Mucosa of rectum (tissue), 2 donors: ENCODE data around the gene RAN.

Experiments
- H3K27ac ChIP-seq, 2 donors: one replicate each; pipeline ENCODE4 v1.7.0; 2013; ENCODE audit warnings: inconsistent platforms in 2 of 2, low read depth in 2 of 2, low read length in 2 of 2
- H3K27me3 ChIP-seq, 2 donors: one replicate each; pipeline ENCODE4 v1.7.0; 2013; ENCODE audit warnings: low read length in 2 of 2; ENCODE audit not compliant: control insufficient read depth in 2 of 2, insufficient read depth in 2 of 2
- H3K36me3 ChIP-seq, 2 donors: one replicate each; pipeline ENCODE4 v1.7.0; 2013; ENCODE audit warnings: low read length in 2 of 2; ENCODE audit not compliant: control insufficient read depth in 2 of 2, insufficient read depth in 2 of 2
- H3K4me1 ChIP-seq, 2 donors: one replicate each; pipeline ENCODE4 v1.7.0; 2013; ENCODE audit warnings: low read length in 2 of 2, mild to moderate bottlenecking in 1 of 2; ENCODE audit not compliant: control insufficient read depth in 2 of 2, insufficient read depth in 2 of 2
- H3K4me3 ChIP-seq, 2 donors: one replicate each; pipeline ENCODE4 v1.7.0; 2013; ENCODE audit warnings: low read length in 2 of 2
- H3K9ac ChIP-seq, 2 donors: one replicate each; pipeline ENCODE4 v1.7.0; 2013; ENCODE audit warnings: low read length in 2 of 2, low read depth in 1 of 2, mild to moderate bottlenecking in 1 of 2
- H3K9me3 ChIP-seq, 2 donors: one replicate each; pipeline ENCODE4 v1.7.0; 2013; ENCODE audit warnings: low read length in 2 of 2; ENCODE audit not compliant: control insufficient read depth in 2 of 2
- donor health status: healthy.
- donor health status: Normal muscosa, but diverticular disease.

The RAN gene

DNA sequence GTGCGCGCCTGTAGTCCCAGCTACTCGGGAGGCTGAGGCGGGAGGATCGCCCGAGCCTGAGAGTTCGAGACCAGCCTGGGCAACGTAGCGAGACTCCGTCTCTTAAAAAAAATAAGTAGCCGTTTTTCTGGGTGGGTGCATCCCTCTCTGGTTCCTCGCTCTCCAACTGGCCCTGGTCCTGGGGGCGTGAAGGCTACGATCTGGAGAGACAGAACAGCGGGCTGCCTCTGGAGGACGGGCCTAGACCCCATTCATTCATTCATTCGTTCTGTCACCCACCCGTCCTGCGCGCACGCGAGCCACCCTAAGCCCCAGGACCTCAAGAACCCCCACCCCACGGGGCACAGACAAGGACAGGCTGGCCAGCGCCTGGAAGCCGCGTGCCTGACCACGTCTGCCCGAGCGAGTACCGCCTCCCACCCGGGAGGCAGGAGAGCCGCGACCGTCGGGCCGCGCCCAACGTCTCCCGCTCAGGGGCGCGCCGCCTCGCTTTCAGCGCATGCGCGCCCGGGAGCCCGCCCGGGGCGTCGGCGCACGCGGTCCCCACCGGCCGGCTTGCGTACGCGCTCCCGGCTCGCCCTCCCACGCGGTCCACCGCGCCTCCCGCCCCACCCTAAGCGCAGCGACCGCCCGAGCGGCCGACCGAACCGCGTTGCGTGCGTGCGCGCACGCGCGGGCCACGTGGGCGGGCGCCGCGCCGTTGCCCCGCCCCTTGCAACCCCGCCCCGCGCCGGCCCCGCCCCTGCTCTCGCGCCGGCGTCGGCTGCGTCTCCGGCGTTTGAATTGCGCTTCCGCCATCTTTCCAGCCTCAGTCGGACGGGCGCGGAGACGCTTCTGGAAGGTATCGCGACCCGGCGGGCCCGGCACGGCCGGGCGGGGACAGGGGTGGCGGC lies at the start of gene RAN:
Gene RAN (plus strand): TSS at position 781 of the 893 bp plus-strand sequence. CDS start 528 bp downstream, outside the sequence.
- Histone ChIP-seq H3K9me3 (no peaks in the 10 kb centered on the region), H3K9ac (peak within 1 kb of the TSS; percentile 77 to 81), H3K36me3 (peaks cover 28 to 30% of the 10 kb centered on the region in 2 donors), H3K27ac (peak within 1 kb of the TSS; percentile 87), H3K4me1 (peaks cover 14 to 19% of the 10 kb centered on the region in 2 donors), H3K27me3 (no peaks in the 10 kb centered on the region), H3K4me3 (peak within 1 kb of the TSS; percentile 78 to 85)

DNA sequence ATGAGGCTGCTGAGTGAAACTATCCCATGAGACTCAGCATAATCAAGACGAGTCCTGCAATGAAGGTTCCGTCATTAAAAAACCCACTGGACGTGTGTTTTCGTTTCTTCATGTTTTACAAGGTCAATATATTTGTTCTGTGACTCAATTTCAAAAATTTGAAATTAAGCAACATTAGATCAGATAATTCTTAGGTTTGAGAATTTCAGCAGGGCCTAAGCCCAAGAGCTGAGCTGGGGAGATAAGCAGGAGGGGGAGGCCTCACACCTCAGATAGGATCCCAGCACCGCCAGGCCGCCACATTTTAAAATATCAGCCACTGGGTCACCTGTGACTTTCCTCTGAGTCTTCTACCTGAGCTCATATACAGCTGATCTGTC lies 46.1 kb upstream of the RAN start:
- H3K9ac ChIP-seq = no peak overlapping the region
- no peak overlapping the region for H3K4me3 ChIP-seq
- H3K9me3 ChIP-seq = no peaks in the 10 kb centered on the region
- peaks cover 2 to 4% of the 10 kb centered on the region in 2 donors for H3K4me1 ChIP-seq
- peaks cover 0 to 3% of the 10 kb centered on the region in 2 donors for H3K36me3 ChIP-seq
- H3K27ac ChIP-seq = no peak overlapping the region
- H3K27me3 ChIP-seq = no peaks in the 10 kb centered on the region

DNA sequence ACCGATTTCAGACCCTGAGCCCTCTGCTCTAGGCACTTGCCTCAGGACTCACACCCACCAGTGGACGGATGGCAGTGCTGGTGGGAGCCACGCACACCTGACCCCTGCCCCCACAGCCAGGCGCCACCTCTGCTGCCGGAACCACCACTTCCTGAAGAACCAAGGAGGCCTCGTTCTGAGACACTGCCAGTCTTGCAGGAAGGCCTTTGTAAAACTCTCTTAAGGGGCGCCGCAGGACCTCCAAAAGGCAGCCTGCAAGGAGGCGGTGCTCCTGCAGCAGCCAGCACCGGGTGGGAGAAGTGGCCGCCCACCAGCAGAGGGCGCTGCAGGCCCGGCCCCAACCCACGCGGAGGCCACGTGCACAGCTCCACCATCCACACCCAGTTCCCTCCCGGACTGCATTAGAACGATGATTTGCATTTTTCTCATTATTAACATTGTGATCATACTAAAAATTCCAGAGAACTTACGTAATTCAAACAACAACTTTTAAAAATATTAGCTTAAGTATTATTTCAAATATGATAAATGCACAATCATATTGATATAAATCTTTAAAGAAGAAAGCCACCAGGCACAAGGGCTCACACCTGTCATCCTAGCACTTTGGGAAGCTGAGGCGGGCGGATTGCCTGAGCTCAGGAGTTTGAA lies 45.6 kb upstream of the RAN start:
- Histone ChIP-seq H3K36me3 (peaks cover 0 to under 1% of the 10 kb centered on the region in 2 donors), H3K27me3 (no peaks in the 10 kb centered on the region), H3K9ac (no peak overlapping the region), H3K4me3 (no peak overlapping the region), H3K27ac (no peak overlapping the region), H3K9me3 (no peaks in the 10 kb centered on the region), H3K4me1 (peaks cover 2 to 7% of the 10 kb centered on the region in 2 donors)

DNA sequence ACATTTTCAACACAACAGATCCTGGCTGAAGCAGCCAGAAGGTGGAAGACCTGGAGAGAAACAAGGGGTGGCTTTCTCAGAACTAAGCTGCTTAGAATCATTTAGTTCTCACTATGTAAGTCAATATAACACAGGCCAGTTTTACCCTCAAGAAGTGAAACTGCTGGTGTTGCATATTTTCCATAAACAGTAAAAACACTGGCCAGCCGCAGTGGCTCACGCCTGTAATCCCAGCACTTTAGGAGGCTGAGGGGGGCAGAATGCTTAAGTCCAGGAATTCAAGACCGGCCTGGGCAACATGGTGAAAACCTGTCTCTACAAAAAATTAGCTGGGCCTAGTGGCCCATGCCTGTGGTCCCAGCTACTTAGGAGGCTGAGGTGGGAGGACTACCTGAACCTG lies 44.4 kb upstream of the RAN start:
- Histone ChIP-seq H3K27me3 (no peaks in the 10 kb centered on the region), H3K9ac (no peak overlapping the region), H3K27ac (no peak overlapping the region), H3K4me3 (no peak overlapping the region), H3K4me1 (peaks cover 2 to 7% of the 10 kb centered on the region in 2 donors), H3K36me3 (no peaks in the 10 kb centered on the region), H3K9me3 (no peaks in the 10 kb centered on the region)

DNA sequence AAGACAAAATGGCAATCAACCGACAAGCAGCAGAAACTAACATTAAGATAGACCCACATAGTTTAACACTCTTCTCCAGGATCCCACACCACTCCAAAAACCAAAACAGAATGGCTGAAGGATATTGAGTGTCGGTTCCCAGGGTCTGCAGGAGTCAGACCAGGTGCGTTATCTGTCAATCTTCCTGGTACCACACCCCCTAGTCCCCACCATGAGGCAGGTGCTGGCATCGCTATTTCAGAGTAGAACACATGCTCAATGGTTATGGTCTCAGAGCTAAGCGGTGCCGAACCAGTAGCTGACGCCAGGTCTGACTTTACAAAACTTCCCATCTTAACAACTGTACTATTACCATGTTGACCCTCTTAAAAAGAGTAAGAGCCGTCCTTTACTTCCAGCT lies 43.0 kb upstream of the RAN start:
- Histone ChIP-seq H3K36me3 (no peaks in the 10 kb centered on the region), H3K27ac (no peak overlapping the region), H3K27me3 (no peaks in the 10 kb centered on the region), H3K4me3 (no peak overlapping the region), H3K9me3 (no peaks in the 10 kb centered on the region), H3K4me1 (peaks cover 2 to 10% of the 10 kb centered on the region in 2 donors), H3K9ac (no peak overlapping the region)

DNA sequence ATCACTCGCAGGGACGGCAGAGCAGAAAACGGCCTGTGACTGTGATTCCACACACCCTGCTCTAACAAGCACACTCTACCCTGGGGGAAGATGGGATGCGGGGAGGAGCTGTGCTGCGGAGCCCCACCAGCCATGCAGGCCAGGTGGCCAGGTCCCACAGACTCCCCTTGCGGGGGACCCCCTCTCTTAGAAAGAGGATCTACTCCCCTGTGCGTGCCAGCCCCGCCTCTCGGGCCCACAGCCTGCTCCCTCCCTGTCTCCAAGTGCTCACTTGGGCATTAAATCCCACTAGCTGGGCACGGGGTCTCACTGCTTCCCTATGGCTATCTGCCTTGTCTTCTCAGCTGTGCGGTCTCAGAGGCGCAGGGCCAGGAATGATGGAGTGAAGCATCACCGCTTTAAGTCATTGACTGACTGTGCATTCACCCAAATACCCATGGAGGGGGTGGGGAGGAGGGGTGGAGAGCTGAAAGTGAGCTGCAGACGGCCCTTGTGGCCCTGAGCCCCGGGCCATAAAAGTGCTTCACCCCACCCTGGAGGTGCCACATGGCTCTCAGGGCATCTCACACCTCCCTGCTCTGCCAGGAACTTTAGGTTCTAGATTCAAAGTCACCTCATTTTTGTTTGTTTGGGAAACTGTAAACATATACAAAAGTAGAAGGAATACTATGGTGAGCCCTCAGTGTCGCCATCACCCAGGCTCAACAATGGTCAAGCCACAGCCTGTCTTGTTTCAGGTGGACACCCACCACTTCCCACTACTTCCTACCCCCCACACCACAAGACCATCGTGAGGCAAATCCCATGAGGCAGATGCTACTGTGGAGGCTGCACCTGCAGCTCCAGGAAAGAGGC lies 42.2 kb upstream of the RAN start:
- H3K27me3 ChIP-seq = no peaks in the 10 kb centered on the region
- H3K36me3 ChIP-seq = no peaks in the 10 kb centered on the region
- no peak overlapping the region for H3K27ac ChIP-seq
- no peaks in the 10 kb centered on the region for H3K9me3 ChIP-seq
- H3K9ac ChIP-seq = no peak overlapping the region
- peaks cover 2 to 10% of the 10 kb centered on the region in 2 donors for H3K4me1 ChIP-seq
- H3K4me3 ChIP-seq = no peak overlapping the region

DNA sequence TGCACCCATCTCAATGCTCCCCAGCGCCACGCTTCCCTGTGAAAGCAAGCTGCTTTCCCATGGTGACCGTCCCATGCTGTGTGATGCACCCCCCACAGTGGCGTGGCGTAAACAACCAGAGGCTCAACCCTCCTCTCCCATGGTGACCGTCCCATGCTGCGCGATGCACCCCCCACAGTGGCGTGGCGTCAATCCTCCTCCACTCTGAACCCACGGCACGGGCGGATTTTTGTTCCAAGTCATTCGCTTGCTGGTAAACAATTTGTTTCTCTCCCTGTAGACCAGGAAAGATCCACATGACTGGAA lies 41.7 kb upstream of the RAN start:
- Histone ChIP-seq H3K36me3 (no peaks in the 10 kb centered on the region), H3K27ac (no peak overlapping the region), H3K4me1 (peaks cover 2 to 10% of the 10 kb centered on the region in 2 donors), H3K9me3 (no peaks in the 10 kb centered on the region), H3K27me3 (no peaks in the 10 kb centered on the region), H3K9ac (no peak overlapping the region), H3K4me3 (no peak overlapping the region)

DNA sequence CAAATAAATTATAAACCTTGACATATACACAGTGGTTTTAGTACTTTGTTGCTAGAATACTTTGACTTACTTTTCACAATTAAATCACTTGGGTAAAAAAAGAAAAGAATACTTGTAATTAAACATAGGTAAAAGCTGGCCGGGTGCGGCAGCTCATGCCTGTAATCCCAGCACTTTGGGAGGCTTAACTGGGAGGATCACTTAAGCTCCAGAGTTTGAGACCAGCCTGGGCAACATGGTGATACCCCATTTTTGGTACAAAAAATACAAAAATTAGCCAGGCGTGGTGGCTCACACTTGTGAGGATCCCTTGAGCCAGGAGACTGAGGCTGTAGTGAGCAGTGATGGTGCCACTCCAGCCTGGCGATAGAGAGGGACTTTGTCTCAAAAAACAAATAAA lies 40.6 kb upstream of the RAN start:
- Histone ChIP-seq H3K27me3 (no peaks in the 10 kb centered on the region), H3K9ac (no peak overlapping the region), H3K36me3 (no peaks in the 10 kb centered on the region), H3K4me1 (peaks cover 2 to 10% of the 10 kb centered on the region in 2 donors), H3K4me3 (no peak overlapping the region), H3K9me3 (no peaks in the 10 kb centered on the region), H3K27ac (no peak overlapping the region)

DNA sequence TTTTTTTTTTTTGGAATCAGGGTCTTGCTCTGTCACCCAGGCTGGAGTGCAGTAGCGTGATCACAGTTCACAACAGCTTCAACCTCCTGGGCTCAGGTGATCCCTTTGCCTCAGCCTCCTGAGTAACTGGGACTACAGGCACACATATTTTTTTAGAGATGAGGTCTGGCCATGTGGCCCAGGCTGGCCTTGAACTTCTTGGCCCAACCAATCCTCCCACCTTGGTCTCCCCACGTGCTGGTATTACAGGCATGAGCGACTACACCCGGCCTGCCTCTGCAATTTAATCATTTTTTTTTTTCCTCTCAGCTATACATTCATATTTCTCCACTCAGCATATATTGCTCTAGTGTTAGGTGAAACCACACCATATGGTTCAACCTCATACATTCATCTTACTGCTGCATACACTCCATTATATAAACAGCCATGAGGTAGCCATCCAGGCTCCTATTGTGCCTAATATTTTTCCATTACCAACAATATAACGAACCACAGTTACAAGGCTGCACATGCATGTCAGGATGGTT lies 39.9 kb upstream of the RAN start:
- H3K36me3 ChIP-seq = no peaks in the 10 kb centered on the region
- H3K9ac ChIP-seq = no peak overlapping the region
- no peak overlapping the region for H3K4me3 ChIP-seq
- H3K9me3 ChIP-seq = no peaks in the 10 kb centered on the region
- H3K27me3 ChIP-seq = no peaks in the 10 kb centered on the region
- H3K27ac ChIP-seq = no peak overlapping the region
- H3K4me1 ChIP-seq = peaks cover 2 to 10% of the 10 kb centered on the region in 2 donors
